ENCODE results near the gene NTRK2.
"Not testable (repeated sequence)": the region's sequence is repeated elsewhere in the genome, so short reads cannot be mapped to it uniquely, and the experiment has no call there.

The NTRK2 gene

DNA sequence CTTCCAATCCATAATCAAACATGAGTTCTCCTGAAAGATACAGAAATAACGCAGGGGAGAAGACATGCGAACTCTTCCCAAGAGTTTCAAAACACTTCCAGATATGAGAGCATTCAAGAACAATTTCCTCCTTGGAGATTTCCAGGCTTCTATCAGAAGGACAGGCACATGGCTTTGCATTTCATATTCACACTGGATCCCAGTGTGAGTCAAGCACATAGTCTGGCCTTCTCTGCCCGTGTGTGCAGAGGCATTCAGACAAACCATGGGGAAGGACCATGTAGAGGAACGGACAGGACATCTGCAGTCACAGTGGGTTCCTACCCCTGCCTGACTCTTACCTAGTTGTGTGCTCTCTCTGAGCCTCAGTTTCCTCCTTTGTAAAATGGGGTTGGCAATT is 384.5 kb downstream of the NTRK2 start:
- Histone ChIP-seq H3K27me3 (no peaks in the 10 kb centered on the region), H3K4me1 (peaks cover 0 to 9% (median 0%) of the 10 kb centered on the region in 10 experiments; a peak in 3 of 20 replicates), H3K27ac (no peak overlapping the region), H3K9ac (no peak overlapping the region), H3K9me3 (replicated peaks in 1 of 11) (no peaks in the 10 kb centered on the region), H3K36me3 (no peaks in the 10 kb centered on the region), H3K4me3 (no peak overlapping the region), H4K20me1 (no peaks in the 10 kb centered on the region), H3K4me2 (no peak overlapping the region)
- TF ChIP-seq Cebpa-rat (IDR thresholded peaks at IDR 0.05), result no peak

DNA sequence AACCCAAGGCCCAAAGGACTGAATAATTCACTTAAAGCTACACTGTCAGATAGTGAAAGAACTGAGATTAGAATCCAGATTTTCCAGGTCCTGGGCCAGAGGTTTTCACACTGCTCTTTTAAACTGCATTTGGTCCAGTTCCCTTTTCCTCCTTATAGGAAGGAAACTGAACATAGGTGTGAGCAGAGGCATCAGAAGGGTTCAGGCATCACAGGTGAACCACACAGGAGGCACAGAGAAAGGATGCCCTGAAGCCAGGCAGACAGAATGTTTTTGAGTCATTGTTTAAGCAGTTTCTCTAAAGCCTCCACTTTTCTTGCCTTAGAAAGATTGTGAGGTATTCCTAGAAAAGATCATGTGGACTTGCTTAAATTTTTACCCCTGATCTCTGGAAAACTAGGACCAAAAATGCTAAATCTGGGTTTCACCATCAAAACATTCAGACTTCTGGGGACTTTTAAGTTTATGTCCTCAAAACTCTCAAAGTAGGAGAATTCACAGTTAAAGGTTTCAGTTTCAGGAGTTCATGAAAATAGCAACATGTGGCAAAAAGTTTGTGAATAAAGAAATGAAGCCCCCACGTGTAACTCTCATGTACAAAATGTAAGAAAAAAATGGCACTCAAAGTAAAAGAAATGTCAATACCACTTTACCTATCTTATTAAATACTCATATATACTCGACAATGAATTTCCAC is 386.1 kb downstream of the NTRK2 start:
- no peak overlapping the region for H3K4me3 ChIP-seq
- TF ChIP-seq Cebpa-rat (IDR thresholded peaks at IDR 0.05), result no peak
- H3K27me3 ChIP-seq, result no peaks in the 10 kb centered on the region
- no peak overlapping the region for H3K27ac ChIP-seq
- H4K20me1 ChIP-seq, result no peaks in the 10 kb centered on the region
- no peaks in the 10 kb centered on the region for H3K9me3 ChIP-seq (replicated peaks in 1 of 11)
- H3K4me1 ChIP-seq, result peaks cover 0 to 9% (median 0%) of the 10 kb centered on the region in 10 experiments; a peak in 3 of 20 replicates
- no peaks in the 10 kb centered on the region for H3K36me3 ChIP-seq
- H3K4me2 ChIP-seq, result peak overlapping the region in 5 of 11 experiments; percentile 9 to 13 (median 11); a peak in 7 of 22 replicates
- H3K9ac ChIP-seq, result no peak overlapping the region

DNA sequence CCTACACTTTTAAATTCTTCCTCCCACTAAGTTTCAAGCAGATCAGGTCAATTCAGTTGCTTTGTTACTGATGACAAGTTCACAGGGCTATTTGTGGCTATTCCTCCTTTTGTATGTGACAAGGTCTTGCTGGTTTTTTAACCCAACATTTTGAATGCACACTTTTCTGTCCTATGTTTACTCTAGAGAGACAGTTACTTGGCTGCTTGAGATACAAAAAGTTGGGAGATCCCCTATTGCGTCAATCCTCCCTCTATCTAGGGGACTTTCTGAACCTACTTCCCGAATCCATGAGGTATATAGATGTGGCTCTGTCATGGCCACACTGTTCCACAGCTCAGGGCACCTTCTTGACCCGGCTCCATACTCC is 386.7 kb downstream of the NTRK2 start:
- Histone ChIP-seq H3K4me2 (peak overlapping the region in 3 of 11 experiments; percentile 5 to 13 (median 9); a peak in 4 of 22 replicates), H3K9ac (no peak overlapping the region), H3K27me3 (no peaks in the 10 kb centered on the region), H3K27ac (no peak overlapping the region), H3K4me1 (peaks cover 0 to 9% (median 0%) of the 10 kb centered on the region in 10 experiments; a peak in 3 of 20 replicates), H3K4me3 (no peak overlapping the region), H4K20me1 (no peaks in the 10 kb centered on the region), H3K9me3 (replicated peaks in 1 of 11) (no peaks in the 10 kb centered on the region), H3K36me3 (no peaks in the 10 kb centered on the region)
- TF ChIP-seq Cebpa-rat (IDR thresholded peaks at IDR 0.05), result no peak

DNA sequence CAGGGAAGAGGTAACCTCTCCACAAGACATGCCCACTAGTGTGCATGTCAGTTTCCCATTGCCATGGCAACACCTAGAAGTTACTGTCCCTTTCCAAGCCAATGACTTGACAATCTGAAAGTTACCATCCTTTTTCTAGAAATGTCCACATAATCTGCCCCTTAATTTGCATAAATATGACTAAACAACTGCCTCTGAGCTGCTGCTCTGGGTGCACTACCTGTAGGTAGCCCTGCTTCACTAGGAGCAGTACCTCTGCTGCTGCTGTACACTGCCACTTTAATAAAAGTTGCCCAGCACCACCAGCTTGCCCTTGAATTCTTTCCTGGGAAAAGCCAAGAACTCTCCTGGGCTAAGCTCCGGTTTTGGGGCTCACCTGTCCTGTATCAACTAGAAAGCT is 392.4 kb downstream of the NTRK2 start:
- Histone ChIP-seq H3K27me3 (no peaks in the 10 kb centered on the region), H3K9ac (no peak overlapping the region), H3K4me1 (peaks cover 0 to 3% (median 0%) of the 10 kb centered on the region in 10 experiments; a peak in 5 of 20 replicates), H4K20me1 (no peaks in the 10 kb centered on the region), H3K36me3 (no peaks in the 10 kb centered on the region), H3K4me3 (no peak overlapping the region), H3K9me3 (replicated peaks in 1 of 11) (no peaks in the 10 kb centered on the region), H3K27ac (no peak overlapping the region), H3K4me2 (no peak overlapping the region)
- TF ChIP-seq Cebpa-rat (IDR thresholded peaks at IDR 0.05), result no peak

GRCh38 chr9:85062385-85063022 is 393.0 kb downstream of the NTRK2 start:
- Histone ChIP-seq H3K27me3 (no peaks in the 10 kb centered on the region), H3K4me2 (no peak overlapping the region)

DNA sequence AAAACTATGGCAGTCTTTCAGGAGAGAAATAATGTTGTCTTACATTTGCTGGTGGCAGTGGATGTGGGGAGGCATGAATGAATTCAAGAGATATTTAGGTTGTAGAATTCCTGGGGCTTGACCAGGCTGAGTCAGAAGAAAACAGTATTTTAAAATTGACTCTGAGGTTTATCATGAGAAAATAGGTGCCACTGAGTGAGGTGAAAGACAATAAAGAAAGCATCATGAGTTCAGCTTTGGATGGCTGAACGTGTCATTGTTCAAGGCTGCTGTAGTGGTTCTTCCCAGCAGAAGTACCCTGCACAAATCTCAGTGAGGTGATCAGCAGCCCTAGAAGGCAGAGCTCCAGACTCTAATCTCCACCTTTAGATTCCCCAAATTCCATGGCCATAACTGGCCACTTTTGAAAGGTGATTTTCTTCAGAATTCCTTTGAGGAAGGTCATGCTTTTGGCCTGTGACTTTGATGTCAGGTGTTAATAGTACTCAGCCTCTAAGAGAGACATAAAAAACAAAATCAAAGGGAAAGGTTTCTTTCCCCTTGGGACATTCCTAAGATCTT is 395.4 kb downstream of the NTRK2 start:
- H3K9ac ChIP-seq, result no peak overlapping the region
- H3K36me3 ChIP-seq, result no peaks in the 10 kb centered on the region
- H3K27ac ChIP-seq, result no peak overlapping the region
- H3K4me2 ChIP-seq, result no peak overlapping the region
- H4K20me1 ChIP-seq, result no peaks in the 10 kb centered on the region
- 0 out of 22 replicates have a peak, but pooled peaks cover 0 to 5% (median 0%) of the 10 kb centered on the region in 11 experiments for H3K9me3 ChIP-seq (replicated peaks in 1 of 11)
- H3K4me3 ChIP-seq, result no peak overlapping the region
- H3K4me1 ChIP-seq, result peaks cover 0 to 16% (median 0%) of the 10 kb centered on the region in 10 experiments; a peak in 8 of 20 replicates
- H3K27me3 ChIP-seq, result no peaks in the 10 kb centered on the region
- no peak for TF ChIP-seq Cebpa-rat (IDR thresholded peaks at IDR 0.05)

More at GRCh38 chr9:85062385-85063022, 393.0 kb downstream of the NTRK2 start:
- Histone ChIP-seq H3K9me3 (replicated peaks in 1 of 11) (no peaks in the 10 kb centered on the region), H3K9ac (no peak overlapping the region), H3K4me3 (no peak overlapping the region), H3K36me3 (no peaks in the 10 kb centered on the region), H4K20me1 (no peaks in the 10 kb centered on the region), H3K4me1 (peaks cover 0 to 8% (median 0%) of the 10 kb centered on the region in 10 experiments; a peak in 7 of 20 replicates), H3K27ac (no peak overlapping the region)
- no peak for TF ChIP-seq Cebpa-rat (IDR thresholded peaks at IDR 0.05)

GRCh38 chr9:85067792-85068191 is 398.3 kb downstream of the NTRK2 start:
- Histone ChIP-seq H3K27ac (peak overlapping the region in 3 of 11 experiments; percentile 8 to 57 (median 57); a peak in 4 of 22 replicates), H3K9me3 (replicated peaks in 1 of 11) (0 out of 22 replicates have a peak, but pooled peaks cover 0 to 15% (median 0%) of the 10 kb centered on the region in 11 experiments), H3K9ac (no peak overlapping the region), H3K36me3 (no peaks in the 10 kb centered on the region), H3K4me2 (peak overlapping the region in 5 of 11 experiments; percentile 20 to 45 (median 37); a peak in 6 of 22 replicates), H3K4me3 (no peak overlapping the region), H4K20me1 (no peaks in the 10 kb centered on the region), H3K4me1 (peaks cover 0 to 16% (median 0%) of the 10 kb centered on the region in 10 experiments; a peak in 8 of 20 replicates), H3K27me3 (no peaks in the 10 kb centered on the region)
- no peak for TF ChIP-seq Cebpa-rat (IDR thresholded peaks at IDR 0.05)

DNA sequence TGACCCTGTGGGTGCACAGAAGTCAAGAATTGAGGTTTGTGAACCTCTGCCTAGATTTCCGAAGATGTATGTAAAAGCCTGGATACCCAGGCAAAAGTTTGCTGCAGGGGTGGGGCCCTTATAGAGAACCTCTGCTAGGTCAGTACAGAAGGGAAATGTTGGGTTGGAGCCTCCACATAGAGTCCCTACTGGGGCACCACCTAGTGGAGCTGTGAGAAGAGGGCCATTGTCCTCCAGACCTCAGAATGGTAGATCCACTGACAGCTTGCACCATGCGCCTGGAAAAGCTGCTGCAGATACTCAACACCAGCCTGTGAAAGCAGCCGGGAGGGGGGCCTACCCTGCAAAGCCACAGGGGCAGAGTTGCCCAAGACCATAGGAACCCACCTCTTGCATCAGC is 399.9 kb downstream of the NTRK2 start:
- H3K27ac ChIP-seq, result not testable (repeated sequence)

More for the DNA sequence above, 399.9 kb downstream of the NTRK2 start:
- H3K9ac ChIP-seq, H3K4me3 ChIP-seq, H3K27me3 ChIP-seq, H3K4me2 ChIP-seq, H3K36me3 ChIP-seq, H4K20me1 ChIP-seq: not testable (repeated sequence)
- Histone ChIP-seq H3K4me1 (peaks cover 0 to 16% (median 0%) of the 10 kb centered on the region in 10 experiments; a peak in 8 of 20 replicates), H3K9me3 (replicated peaks in 1 of 11) (0 out of 22 replicates have a peak, but pooled peaks cover 0 to 15% (median 0%) of the 10 kb centered on the region in 11 experiments)

All from BLaER1 treated with 17β-estradiol and CSF1 and Interleukin-3, amounts not matched to agents 10 nM and 100 nM (cell line).